HG03159 (cell line): ENCODE results near the gene OIP5.
"Not testable (repeated sequence)": the region's sequence is repeated elsewhere in the genome, so short reads cannot be mapped to it uniquely, and the experiment has no call there.

Experiments
- ATAC-seq: cut with Tn5 transposase; IDR thresholded peaks from one replicate; pipeline ENCODE4 v1.9.1; 2021; ENCODE audit warnings: mild to moderate bottlenecking, moderate library complexity; ENCODE audit not compliant: unreplicated experiment

Gene OIP5

DNA sequence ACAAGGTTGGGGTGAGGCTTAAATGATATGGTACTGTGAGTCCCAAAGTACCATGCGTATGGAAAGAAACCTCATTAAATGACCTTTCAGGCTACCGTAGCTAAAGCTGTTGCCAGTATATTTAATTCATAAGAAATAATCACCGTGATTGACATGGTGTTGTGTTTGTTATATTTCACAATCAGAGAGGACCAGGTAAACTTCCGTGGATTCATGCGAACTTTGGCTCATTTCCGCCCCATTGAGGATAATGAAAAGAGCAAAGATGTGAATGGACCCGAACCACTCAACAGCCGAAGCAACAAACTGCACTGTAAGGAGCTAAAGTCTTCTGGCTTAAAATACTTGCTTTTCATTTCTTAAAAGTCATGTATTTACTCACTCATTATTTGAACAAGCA lies 69.8 kb downstream of the OIP5 start:
- no peak for ATAC-seq

DNA sequence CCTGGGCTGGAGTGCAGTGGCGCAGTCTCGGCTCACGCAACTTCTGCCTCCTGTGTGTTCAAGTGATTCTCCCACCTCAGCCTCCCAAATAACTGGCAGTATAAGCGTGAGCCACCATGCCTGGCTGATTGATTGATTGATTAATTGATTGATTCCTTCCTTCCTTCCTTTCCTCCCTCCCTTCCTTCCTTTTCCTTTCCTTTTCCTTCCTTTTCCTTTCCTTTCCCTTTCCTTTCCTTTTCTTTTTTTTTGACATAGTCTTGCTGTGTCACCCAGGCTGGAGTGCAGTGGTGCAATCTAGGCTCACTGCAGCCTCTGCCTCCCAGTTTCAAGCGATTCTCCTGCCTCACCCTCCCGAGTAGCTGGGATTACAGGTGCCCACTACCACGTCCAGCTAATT lies 71.5 kb downstream of the OIP5 start:
- ATAC-seq: not testable (repeated sequence)

DNA sequence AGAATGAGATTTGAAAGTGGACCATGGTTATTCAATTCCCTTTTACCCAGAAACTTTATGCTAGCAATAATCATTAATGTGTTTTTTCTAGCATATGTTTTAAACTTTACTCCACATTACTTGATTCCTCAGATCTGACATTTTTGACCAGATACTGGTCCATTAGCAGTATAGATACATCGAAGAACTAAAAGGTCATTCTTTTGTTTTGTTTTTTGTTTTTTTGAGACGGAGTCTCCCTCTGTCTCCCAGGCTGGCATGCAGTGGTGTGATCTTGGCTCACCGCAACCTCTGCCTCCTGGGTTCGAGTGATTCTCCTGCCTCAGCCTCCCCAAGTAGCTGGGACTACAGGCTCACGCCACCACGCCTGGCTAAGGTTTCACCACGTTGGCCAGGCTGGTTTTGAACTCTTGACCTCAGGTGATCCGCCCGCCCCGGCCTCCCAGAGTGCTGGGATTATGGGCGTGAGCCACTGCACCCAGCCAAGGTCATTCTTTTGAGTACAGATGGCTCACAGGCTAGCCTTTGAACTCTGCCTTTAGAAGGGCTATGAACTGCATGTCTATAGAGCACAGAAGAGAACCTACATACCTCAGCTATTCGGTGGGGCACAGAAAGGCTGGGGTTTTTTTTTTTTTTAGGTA lies 72.7 kb downstream of the OIP5 start:
- no peak for ATAC-seq
